Bronchial epithelial cell (primary cell): Measurements from ENCODE around the gene NPEPL1. TPM values are rescaled to one million over a fixed set of nuclear protein-coding genes. Genes with fewer than 3 reads are reported as not detected.

Experiments
- DNase-seq: peaks from one replicate; pipeline ENCODE4 v3.0.0-alpha.2; 2010; ENCODE audit warnings: low read depth
- FAIRE-seq: peaks from 2 replicates; lab custom pipeline; 2011; peaks lifted over from hg19 to GRCh38; lab: Jason Lieb, UNC
- H3K27me3 ChIP-seq: 2 replicates; pipeline ENCODE4 v1.5.1; 2011; ENCODE audit warnings: low read length; ENCODE audit not compliant: control insufficient read depth, insufficient read depth
- H3K36me3 ChIP-seq: 2 replicates; pipeline ENCODE4 v1.5.1; 2011; ENCODE audit warnings: low read length; ENCODE audit not compliant: control insufficient read depth, insufficient read depth
- H3K4me3 ChIP-seq: 2 replicates; pipeline ENCODE4 v1.5.1; 2011; ENCODE audit warnings: mild to moderate bottlenecking, low read depth, low read length, control low read depth
- CTCF ChIP-seq: IDR thresholded peaks from 2 replicates; pipeline ENCODE4 v1.5.1; 2011; ENCODE audit warnings: mild to moderate bottlenecking, moderate library complexity, low read length, control low read depth, inconsistent platforms; ENCODE audit not compliant: insufficient read depth, severe bottlenecking
- total RNA-seq: library from RNA; depleted of rRNA; stranded (reverse); fragments of >200 nt; gene quantifications from 2 replicates; pipeline ENCODE4 v1.2.1, GENCODE V29; 2014

The NPEPL1 gene
- total RNA-seq, 1 donor from 2014 or later, result 23.7 TPM

GRCh38 chr20:58743929-58744534 is 51.4 kb downstream of the NPEPL1 start:
- DNase-seq (no peak), FAIRE-seq (no peak)
- Histone ChIP-seq H3K27me3 (no peaks in the 10 kb centered on the region), H3K36me3 (no peaks in the 10 kb centered on the region), H3K4me3 (no peak overlapping the region)
- TF ChIP-seq CTCF, result no peak

- Histone ChIP-seq H3K27me3 (no peaks in the 10 kb centered on the region), H3K36me3 (no peaks in the 10 kb centered on the region), H3K4me3 (no peak overlapping the region)
- no peak for TF ChIP-seq CTCF
- DNase-seq (no peak), FAIRE-seq (no peak)
These were observed 52.2 kb downstream of the NPEPL1 start for GRCh38 chr20:58744836-58745235.

DNA sequence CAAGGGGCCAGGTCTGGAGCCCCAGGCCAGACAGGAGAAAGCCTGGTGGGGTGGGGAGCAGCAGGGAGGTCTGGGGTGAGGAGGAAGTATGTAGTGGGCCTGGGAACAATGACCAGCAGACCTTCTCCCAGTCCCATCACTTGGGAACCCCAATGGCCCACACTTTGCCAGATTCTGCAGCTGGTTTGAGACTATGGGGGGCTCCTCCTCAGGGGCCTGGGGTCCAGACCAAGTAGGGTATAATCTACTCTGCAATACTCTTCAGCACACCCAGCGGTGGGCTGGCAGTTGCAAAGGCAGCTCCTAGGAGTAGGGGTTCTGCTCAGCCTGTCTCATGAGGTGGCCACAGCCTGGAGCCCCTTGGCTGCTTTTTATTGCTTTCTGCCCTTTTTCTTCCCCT is 52.8 kb downstream of the NPEPL1 start:
- Histone ChIP-seq H3K4me3 (no peak overlapping the region), H3K27me3 (no peaks in the 10 kb centered on the region), H3K36me3 (no peaks in the 10 kb centered on the region)
- FAIRE-seq (no peak), DNase-seq (no peak)
- TF ChIP-seq CTCF, result no peak

DNA sequence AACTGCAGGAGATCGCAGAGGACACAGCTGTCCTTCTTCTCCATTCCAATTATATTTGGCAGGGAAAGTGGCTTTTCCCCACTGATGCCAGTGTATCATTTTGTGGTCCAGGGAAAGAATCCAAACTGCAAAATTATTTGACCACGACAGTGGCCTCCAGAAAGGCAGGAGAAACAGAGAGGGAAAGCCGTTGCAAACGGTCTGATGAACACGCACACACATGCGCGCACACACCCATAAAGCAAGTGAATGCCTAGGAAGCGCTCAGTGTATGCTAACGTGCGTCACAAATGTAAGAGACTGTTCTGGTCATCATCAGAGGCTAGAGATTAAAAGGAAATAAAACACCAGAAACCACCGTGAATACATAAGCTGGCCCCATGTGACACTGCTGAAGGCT is 54.0 kb downstream of the NPEPL1 start:
- no peaks in the 10 kb centered on the region for H3K36me3 ChIP-seq
- TF ChIP-seq CTCF, result no peak
- DNase-seq, result no peak
- no peak overlapping the region for H3K4me3 ChIP-seq
- FAIRE-seq, result no peak
- no peaks in the 10 kb centered on the region for H3K27me3 ChIP-seq

- Histone ChIP-seq H3K36me3 (no peaks in the 10 kb centered on the region), H3K4me3 (no peak overlapping the region), H3K27me3 (no peaks in the 10 kb centered on the region)
- no peak for TF ChIP-seq CTCF
- FAIRE-seq (no peak), DNase-seq (no peak)
These were observed 54.6 kb downstream of the NPEPL1 start for GRCh38 chr20:58747211-58747610.

DNA sequence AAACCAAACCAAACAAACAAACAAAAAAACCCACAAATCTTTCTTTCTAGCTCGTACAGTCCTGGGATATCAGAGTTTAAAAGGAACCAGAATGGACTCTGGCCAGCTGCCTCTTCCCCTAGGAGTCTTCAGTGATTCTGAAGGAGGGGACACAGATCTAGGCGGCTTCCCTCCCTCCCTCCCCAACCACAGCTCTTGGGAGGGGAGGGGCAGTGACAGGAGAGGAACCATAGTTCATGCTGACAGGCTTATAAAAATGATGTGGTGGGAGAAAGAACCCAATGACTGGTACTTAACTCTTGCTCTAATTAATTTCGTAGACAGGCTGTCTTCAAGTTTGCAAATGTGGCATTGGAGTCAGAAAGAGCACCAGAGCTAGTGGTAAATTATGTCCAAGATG is 56.0 kb downstream of the NPEPL1 start:
- no peak for DNase-seq
- no peak for FAIRE-seq
- no peaks in the 10 kb centered on the region for H3K36me3 ChIP-seq
- H3K4me3 ChIP-seq, result no peak overlapping the region
- H3K27me3 ChIP-seq, result no peaks in the 10 kb centered on the region
- TF ChIP-seq CTCF, result no peak
